GM18867 (cell line): Measurements from ENCODE around the gene FGF6.
"Not testable (repeated sequence)": the region's sequence is repeated elsewhere in the genome, so short reads cannot be mapped to it uniquely, and the experiment has no call there.

Experiments used
- ATAC-seq: cut with Tn5 transposase; IDR thresholded peaks from one replicate; pipeline ENCODE4 v1.9.1; 2021; ENCODE audit warnings: mild to moderate bottlenecking, moderate library complexity; ENCODE audit not compliant: unreplicated experiment

The FGF6 gene, protein sequence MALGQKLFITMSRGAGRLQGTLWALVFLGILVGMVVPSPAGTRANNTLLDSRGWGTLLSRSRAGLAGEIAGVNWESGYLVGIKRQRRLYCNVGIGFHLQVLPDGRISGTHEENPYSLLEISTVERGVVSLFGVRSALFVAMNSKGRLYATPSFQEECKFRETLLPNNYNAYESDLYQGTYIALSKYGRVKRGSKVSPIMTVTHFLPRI

DNA sequence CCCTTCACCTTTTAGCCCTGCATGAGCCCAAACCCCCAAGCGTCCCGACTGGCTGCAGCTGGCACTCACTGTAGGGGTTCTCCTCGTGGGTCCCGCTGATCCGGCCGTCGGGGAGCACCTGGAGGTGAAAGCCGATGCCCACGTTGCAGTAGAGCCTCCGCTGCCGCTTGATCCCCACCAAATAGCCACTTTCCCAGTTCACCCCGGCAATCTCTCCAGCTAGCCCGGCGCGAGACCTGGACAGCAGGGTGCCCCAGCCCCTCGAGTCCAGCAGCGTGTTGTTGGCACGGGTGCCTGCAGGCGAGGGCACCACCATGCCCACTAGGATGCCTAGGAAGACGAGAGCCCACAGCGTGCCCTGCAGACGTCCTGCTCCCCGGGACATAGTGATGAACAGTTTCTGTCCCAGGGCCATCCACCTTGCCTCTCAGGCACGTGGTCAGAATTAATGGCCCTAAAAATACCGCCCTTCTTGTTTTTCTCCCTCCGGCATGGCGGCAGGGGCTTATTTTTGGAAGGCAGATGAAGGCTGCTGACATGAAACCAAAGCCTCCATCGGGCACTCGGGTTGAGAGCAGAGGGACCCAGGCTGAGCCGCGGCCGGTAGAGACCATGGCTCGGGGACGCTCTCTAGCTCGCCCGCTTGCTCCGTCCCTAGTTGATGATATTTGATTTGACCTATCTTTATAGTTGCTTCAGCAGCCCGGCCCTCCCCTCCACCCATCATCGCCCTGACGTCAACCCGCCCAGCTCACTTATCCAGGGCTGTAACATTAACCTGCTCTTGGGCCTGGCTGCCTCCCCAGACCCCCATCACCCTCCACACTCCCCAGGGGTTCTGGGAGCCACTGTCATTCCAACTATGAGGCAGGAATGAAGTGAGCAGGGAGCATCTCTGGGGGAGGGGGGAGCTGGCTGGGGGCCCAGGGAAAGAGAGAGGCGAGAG, at the start of gene FGF6:
Gene FGF6, minus strand, starts transcription at position 660 of the 946 bp plus-strand sequence. Its CDS starts 245 bp downstream, at position 415.
- no peak for ATAC-seq

DNA sequence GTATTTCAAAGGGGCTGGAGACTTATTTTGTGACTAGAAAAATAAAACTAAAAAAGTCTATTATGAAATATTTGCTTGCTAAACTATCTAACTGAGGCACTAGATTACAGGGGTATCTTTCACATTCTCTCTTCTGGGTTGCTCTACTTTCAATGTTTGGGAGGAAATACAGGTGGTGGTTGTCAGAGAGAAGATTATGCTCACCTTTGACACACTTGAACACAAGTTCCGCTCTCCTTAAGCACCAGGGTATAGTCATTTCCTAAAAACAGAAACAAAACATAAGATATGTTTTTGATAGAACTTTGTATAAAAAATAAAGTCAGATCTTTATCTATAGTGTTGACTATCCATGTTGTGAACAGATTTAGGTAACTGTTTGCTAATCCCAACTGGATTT, 45.4 kb upstream of the FGF6 start:
- no peak for ATAC-seq

DNA sequence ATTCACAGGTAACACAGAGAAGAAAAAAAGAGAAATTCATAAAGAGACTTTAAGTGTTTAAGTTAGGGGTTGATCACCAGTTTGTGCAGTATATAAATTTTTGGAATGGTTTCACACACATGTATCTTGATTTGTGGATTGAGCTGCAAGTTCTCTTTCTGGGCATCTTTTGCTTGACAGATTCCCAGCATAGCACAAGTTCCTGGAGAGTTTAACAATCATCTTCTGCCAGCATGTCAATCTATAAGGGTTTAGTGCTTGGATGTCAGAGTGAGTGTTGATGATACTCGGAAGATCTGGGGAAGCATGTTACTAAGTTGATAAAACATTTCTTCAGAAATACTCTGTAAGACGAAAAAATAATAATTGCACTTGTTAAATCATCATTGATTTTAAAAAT, 43.9 kb upstream of the FGF6 start:
- no peak for ATAC-seq

DNA sequence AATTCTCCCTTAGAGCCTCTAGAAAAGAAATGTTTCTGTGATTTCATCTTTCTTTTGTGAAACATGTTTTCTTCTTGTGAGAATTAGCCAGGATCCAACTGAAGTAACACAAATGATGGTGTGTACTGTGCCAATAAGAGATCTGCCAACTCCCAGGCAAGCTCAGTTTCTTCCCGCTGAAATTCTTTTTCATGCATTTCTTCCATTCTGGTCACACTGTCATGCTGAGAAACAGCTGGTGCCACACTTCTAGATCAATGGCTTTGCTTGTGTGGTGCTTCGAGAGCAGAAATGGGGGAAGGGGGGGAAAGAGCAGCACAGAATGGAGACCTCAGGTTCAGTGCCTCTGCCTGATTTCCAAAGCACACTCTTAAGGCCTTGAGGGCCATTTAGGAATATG, 41.4 kb upstream of the FGF6 start:
- no peak for ATAC-seq

DNA sequence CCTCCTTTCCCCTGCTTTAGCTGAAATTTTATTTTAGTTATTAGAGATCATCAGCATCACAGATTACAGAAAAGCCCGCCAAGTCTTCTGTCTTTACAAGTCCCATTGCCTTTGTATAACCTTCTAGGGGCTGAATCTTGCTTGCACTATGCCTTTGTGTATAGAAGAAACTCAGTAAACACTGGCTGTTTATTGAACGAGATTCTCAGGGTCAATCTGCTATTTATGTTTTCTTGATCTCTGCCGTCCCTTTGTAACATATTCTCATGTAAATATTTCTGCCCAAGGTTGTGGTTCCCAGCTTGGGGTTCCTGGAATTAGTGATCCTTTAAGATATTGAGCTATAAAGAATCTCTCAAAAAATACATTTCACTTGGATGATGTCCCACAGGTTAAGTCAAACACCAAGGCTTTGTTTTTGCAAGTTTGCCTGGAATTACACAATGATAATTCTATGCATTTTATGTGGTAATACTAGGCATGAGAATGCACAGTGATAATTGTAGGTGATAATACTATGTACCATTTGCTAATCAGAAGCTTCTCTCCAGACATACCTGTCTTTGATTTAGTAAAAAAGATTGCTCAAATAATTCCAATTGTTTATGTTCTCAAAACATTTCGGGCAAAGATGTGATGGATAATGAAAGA, 40.6 kb upstream of the FGF6 start:
- no peak for ATAC-seq

DNA sequence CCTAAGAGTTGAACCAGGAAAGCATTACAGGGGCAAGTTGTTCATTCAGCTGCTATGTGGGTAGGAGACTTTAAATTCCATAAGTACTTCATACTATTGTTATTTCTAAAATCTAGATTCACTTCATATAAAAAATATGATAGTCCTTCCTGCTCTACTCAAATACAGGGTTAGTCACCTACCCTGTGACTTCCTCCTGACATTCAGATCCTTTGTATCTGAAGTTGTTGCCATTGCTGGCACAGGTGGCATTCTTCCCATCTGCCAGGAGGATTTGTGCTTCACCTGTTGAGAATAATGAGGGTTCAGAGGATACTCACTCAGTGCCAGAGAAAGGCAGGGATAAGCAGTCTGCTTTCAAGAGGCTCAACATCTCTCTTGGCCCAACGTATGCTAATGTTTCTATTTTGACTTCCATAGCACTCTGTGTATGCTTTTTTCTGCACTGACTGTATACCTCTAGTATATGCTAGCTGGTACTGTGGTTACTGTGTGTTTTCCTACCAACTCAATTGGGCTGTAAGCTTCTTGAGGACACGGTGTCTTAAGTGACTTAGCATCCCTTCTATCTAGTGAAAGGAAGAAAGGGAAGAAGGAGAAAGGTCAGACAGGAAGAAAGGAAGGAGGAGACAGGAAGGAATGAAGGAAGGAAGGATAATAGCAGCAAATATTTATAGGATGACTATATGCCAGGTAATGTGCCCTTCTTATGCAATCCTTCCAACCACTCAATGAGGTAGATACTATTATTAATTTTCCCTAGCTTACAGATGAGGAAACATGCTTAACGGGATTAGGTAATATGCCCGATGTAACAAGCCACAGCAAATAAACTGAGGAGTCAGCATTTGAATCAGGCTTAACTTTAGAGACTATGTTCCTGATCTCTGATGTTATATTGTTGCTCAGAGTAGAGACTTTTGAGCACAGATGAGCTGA, 38.5 kb upstream of the FGF6 start:
- ATAC-seq, result no peak

DNA sequence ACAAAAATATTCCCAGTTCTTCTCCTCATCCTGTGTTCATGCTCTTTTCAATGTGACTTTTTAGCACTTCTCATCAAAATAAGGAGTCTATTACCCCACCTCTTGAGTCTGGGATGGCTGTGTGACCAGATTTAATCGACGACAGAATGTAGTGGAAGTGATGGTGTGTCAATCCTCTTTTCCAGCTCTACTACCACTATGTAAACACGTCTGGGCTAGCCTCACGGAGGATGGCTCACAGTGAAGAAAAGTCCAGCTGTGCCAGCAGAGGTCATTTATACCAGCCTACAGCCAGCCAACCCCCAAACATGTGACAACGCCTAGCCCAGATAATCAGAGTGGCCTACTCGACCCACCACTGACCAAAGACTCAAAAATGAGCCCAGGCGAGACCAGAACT, 37.3 kb upstream of the FGF6 start:
- no peak for ATAC-seq

DNA sequence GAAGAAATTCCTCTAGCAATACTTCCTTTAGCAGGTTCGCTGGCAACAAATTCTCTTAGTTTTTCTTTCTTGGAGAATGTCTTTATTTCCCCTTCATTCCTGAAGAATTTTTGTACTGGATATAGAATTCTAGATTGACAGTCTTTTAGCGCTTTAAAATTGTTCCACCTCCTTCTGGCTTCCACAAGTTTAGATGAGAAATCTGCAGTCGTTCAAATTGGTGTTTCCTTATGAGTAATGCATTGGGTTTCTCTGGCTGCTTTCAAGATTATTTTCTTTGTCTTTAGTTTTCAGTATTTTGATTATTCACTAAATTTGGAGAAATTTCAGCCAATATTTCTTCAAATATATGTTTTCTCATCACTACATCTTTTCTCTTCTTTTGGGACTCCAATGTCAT, 33.3 kb upstream of the FGF6 start:
- no peak for ATAC-seq

DNA sequence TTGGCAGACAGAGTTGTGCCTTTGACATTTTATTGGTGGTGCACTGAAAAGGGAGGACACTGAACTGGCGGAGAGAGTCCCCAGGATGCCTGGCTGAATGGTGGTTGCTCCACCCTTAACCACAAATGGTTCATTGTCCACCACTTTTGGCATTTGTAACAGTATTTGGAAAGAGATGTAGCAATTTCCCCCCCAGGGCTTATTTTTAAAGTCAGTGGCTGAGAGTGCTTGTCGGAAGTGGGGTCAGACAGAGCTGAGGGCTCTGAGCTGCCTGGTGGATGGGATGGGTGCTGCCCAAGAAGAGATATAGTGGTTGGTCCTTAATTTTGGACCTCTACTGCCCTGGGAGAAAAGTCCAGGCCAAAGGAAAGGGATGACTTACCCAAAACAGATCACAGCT, 31.5 kb upstream of the FGF6 start:
- no peak for ATAC-seq

DNA sequence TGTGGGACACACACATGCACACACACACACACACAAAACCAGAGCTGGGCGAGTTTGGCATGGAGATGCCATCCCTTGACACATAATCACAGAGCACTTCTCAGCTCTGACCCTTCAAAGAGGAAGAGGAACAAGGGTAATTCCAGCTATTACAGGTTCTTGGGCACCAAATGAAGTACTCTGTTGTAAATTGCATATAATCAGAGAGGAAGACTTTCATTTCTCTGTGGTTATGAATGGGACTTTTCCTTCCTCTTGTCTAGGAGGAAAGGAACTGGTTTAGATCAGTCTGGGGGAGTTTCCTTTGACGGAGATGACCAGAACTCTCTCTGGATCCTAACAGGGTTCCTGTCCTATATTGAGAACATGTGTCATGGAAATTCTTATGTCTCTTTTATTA, 26.4 kb upstream of the FGF6 start:
- ATAC-seq, result no peak

DNA sequence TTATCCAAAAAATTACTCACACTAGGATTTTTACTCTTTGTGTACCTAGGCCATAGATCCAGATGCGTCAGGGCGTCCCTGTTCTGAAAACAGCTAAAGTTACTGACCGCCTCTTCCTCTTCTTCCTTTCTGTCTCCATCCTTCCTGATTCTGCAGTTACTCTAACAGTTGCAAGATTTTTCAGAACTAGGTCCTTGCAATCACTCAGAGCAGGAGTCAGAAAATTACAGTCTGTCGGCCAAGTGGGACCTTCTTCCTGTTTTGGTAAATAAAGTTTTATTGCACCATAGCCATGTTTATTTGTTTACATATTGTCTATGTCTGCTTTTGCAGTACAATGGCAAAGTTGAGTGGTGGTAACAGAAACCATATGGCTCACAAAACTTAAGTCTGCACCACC, 25.6 kb upstream of the FGF6 start:
- ATAC-seq, result no peak

DNA sequence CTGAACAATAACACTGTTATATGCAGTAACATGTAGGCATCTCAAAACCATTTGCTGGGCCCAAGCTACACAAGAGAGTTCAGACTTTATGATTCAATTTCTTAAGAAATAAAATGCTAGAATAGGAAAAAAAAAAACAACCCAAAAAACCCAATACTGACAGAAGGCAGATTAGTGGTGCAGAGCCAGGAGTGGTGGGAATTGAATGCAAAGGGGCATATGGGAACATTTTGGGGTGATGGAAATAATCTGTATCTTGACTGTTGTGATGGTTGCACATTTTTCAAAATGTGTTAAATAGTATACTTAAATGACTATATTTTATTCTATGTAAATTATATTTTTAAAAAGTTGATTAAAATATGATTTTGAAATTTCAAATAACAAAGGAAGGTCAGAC, 23.4 kb upstream of the FGF6 start:
- no peak for ATAC-seq

DNA sequence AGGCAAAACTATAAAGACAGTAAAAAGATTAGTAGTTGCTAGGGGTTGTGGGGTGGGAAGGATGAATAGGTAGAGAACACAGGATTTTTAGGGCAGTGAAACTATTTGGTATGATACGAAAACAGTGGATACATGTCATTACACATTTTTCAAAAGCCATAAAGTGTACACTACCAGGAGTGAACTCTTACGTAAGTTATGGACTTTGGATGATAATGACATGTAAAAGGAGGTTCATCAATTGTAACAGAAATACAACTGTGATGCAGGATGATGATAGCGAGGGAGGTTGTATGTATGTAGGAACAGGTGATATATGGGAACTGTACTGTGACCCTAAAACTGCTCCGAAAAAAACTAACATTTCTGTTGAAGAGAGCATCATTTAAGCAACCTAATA, 15.1 kb upstream of the FGF6 start:
- ATAC-seq, result no peak

DNA sequence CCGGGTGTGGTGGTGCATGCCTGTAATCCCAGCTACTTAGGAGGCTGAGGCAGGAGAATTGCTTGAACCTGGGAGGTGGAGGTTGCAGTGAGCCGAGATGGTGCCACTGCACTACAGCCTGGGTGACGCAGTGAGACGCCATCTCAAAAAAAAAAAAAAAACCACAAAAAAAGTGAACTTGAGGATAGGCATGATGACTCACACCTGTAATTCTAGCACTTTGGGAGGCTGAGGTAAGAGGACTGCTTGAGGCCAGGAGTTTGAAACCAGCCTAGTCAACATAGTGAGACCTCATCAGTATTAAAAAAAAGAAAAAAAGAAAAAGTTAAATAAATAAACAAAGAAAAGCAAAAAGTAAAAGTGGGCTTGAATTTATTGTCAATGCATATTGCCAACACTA, 10.2 kb upstream of the FGF6 start:
- ATAC-seq, result not testable (repeated sequence)

DNA sequence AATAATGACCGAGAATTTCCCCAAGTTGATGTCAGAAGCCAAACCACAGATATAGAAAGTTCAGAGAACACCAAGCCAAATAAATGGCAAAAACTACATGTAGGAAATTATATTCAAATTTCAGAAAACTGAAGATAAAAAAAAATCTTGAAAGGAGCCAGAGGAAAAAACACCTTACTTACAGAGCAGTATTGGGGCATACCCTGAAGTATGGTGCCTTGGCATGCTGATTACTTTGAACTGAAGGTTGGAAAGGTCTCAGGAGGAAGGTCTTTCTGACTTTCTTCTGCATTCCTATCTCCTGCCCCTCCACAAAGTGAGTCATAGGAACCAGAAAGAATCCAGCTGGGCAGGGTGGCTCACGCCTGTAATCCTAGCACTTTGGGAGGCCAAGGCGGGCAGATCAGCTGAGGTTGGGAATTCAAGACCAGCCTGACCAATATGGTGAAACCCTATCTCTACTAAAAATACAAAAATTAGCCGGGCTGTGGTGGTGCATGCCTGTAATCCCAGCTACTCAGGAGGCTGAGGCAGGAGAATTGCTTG, 8.8 kb upstream of the FGF6 start:
- no peak for ATAC-seq

DNA sequence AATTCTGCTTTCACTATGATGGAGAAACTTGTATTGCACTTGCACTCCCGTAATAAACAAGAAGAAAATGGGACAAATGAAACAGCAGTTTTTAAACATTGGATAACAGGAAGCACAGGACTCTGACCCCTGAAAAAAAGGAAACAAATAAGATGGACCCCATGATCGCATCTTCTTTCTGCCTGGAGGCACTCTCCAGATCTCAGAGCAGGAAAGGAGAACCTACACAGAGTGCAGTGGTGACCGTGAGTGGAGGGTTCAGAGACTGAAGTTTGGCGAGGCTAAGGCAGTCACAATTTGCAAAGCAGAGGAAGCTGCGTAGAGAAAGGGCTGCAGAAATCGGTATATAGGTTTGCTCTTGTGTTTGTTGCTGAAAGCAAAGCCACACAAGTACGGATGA, 6.1 kb upstream of the FGF6 start:
- no peak for ATAC-seq

DNA sequence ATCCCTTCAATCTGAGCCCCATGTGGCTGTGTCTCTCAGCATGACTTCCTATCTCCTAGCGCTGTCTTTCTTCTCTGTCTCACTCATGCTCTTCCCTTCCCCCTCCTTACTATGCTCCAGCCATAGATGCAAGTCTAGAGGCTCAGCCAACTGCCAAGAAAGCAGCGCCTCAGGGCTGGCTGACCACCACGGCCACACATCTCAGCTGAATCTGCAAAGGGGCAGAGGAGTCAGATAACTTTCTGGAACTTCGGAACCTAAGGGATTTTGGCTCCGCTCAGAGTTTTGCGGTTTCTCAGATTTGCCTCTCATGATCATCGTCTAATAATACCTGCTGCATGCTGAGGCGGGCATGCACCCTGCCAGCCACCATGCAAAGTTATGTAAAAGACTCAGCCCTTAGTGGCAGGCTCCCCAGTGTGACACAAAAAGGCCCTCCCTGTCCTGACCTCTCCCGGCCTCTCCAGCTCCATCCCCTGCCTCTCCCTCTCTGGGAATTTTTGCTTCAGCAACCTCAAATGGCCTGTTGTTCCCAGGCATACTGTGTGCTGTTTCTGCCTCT, 5.0 kb upstream of the FGF6 start:
- ATAC-seq, result no peak

DNA sequence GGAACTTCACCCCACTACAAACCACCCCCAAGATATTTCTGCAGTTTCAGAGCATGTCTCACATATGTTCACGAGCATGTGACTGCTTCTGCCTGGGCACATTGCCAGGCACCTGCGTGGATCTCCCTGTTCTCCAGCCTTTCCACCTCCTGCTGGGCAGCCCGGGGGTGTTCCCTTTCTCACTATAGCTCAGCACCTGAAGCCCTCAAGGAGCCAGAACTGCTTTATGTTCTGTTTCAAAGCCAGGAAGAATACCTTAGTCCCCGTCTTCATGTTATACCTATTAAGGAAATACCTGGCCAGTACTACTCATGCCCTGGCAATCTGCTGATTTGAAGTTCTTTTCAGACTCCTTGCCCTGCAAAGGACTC, 4.2 kb upstream of the FGF6 start:
- ATAC-seq, result no peak

DNA sequence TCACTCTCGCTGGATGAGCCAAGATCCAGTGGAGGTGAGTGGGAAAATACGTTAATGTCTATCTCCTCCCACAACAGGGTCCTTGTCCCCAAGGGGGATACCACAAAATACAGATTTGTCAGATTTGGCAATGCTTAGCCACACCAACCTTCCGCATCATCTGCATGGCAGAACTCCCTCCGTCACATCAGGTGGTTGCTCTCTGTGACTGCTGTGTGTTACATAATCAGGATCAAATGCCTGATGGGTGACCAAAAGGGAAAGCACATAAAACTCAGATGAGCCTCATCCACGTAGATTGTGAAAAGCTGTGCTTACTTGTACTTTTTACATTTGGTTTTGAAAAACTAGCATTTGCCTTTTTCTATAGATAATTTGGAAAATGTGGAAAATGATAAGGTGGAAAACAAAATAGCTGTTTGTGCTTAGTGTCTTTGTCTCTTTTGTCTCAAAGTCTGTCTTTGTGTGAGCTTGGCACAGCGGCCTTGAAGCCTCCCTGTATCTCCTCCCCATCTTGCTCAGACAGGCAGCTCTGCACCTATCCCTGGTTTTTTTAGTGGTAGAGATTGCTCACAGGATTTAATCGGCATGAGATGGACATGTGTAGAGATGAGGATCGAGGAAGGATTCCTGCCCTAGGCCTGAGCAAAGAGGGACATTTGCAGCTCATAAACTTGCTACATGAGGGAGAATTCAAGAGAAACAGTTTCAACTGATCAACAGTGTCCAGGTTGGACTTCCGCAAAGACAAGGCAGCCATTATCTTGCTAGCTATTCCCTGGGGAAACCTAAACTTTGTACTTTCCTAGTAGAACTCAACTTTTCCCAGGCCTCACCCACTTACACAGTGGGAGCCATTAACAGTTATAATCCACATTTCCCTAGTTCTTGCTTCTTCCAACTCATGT, 3.6 kb upstream of the FGF6 start:
- ATAC-seq, result no peak
